SK-N-MC (cell line): ENCODE measurements around the gene IBSP.

Source experiments
- EZH2 ChIP-seq: fragments of 200-600 bp; sonication (generic); IDR thresholded peaks from one replicate; pipeline ENCODE4 v1.6.1; 2017; ENCODE audit warnings: antibody characterized with exemption
- FOXP2 ChIP-seq: optimal IDR thresholded peaks from 2 replicates; pipeline ENCODE3; 2011; ENCODE audit warnings: mild to moderate bottlenecking, moderate library complexity; ENCODE audit not compliant: insufficient read depth; ENCODE audit errors: extremely low read length, control extremely low read depth
- POLR2AphosphoS5 ChIP-seq: IDR thresholded peaks from 2 replicates; pipeline ENCODE4 v1.6.1; 2012; ENCODE audit warnings: mild to moderate bottlenecking, low read depth, low read length, borderline replicate concordance

DNA sequence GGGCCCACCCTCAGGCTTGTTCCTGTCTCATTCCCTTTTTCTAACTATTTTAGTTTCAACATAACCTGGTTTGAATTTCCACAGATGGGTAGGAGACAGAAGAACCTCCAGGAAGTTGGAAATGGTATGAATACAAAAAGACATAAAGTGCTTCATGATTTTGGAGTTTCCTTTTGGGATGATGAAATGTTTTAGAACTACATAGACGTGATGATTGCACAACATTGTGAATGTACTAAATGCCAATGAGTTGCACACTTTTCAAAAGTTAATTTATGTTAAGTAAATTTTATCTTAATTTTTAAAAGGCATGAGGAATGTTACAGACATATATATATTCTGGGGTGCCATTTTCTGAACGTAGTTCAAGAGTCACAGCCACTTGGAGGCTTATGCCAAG, 41.1 kb upstream of the IBSP start:
- TF ChIP-seq POLR2AphosphoS5 (no peak), EZH2 (no peak), FOXP2 (no peak)
